Eye (tissue), 1 donor: ENCODE data around the gene TUT7.
"Not testable (repeated sequence)": the region's sequence is repeated elsewhere in the genome, so short reads cannot be mapped to it uniquely, and the experiment has no call there.

Source experiments
- DNase-seq: peaks from one replicate; pipeline ENCODE4 v3.0.0-alpha.2; 2015

The TUT7 gene

GRCh38 chr9:86290341-86290740 is 63.9 kb downstream of the TUT7 start:
- not testable (repeated sequence) for DNase-seq

GRCh38 chr9:86288499-86289198 is 65.6 kb downstream of the TUT7 start:
- DNase-seq = peak; percentile 73

DNA sequence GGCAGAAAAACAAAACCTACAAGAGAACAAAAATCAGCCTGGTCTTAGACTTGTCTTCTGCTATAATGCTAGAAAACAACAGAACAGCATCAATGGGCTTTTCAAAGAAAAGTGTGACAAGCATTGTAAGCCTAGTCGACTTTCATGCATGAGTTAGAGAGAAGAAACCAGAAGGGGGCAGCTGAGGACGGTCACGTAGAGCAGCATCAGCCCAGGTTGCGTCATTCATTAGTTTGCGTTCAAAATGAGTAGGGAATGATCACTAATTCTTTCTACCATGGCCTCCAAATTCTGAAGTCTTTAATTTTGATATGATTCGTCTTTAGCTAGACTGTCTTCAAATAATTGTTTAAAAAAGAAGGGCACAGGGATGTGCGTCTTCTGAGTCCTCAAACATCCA is 67.2 kb downstream of the TUT7 start:
- peak; percentile 89 for DNase-seq

DNA sequence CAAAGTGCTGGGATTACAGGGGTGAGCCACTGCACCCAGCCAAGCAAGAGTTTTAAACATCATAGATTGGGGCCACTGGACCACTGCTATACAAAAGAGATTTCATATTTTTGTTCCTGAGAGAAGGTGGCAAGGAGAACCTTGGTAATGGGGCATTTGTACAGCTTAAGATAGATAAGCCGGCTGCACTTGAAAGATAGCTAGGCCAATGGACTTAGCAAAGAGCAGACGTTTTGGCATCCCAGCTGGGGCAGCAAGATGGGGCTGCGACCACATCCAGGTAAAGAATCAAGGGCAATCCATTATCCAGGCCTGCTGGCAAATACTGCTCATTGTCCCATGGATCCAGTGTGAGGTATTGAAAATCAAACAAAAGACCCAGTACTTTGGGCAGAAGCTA is 67.9 kb downstream of the TUT7 start:
- DNase-seq = no peak

DNA sequence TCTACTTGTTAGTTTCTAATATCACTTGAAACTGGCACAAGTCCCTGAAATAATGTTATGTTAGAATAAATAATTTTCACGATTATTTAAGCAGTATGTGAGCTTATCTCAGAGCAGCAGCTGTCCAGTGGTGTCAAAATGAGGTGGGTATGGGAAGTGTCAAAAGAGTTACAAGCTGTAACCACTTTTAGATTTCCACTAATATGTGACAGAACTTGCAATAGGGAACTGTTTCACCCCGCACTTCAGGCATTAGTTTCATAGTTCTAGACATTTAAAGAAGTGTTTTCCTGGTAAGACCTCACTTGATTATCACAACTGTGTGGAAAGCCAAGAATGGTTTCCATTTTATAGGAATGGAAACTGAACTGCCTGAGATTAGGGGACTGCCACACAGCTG is 68.9 kb downstream of the TUT7 start:
- no peak for DNase-seq

DNA sequence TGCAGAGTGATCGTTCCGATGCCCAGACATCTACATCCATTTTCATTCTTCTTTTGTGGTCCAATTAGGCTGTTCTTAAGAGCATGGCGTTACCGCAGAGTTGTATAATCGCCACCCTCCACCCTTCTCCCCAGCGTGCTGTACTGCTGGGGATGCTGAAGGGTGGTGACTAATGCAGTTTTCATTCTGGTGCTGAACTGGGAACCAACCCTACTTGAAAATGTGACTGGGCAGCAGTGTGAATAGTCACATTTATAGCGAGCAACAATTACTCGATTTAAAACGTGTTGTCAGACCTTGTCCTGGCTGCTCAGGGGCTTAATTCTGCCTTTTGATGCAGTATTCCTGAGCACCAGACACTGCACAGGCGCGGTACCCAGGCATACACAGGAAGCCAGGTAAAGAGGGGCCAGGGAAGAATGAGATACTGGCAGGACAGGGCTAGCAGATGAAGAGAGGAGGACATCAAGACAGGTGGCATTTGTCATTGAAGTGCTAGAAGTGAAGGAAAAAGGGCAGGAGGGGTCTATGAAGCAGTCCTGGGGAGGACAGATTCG is 71.2 kb downstream of the TUT7 start:
- no peak for DNase-seq

DNA sequence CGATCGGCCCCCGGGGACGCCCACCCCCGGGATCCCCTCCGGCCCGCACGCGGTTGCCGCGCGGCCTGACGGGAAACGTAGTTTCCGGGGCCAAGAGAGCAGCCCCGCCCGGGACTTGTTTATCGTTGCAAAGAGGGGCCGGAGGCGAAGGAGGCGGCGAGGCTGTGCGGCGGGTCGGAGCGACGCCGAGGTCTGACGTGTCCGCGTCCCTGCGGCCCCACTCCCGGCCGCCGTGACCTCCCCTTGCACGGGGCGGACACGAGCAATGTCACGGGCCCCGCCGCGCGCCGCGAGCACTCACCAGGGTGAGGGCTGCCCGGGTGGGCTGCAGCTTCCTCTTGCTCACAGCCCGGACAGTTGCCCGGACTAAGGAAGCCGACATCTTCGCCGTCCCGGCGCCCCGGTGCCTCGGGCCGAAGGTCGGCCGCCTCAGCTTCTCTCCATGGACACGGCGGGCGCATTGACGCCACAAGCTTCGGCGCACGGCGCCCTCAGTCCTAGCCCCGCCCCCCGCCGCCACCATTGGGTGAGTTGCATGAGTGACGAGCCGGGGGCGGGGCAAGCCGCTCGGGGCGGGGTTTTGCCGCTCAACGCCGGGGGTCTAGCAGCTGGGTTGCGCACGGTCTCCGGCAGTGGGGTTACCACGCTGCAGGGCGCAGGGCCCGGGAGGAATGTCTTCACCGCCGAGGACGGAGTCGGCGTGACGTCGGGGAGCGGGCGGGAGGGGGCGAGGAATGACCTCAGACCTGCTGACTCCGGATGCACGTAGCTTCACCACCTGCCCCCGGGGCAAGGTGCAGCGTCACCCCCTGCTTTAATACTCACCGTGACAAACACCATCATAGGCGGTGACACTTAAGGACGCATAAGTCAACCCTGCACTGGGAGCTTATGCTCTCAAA is 71.9 kb downstream of the TUT7 start, which contains the start of gene ISCA1:
ISCA1 (minus strand) TSS at position 462 of the 902 bp plus-strand sequence; CDS start at position 382, 80 bp downstream.
- DNase-seq = peak; percentile 99

DNA sequence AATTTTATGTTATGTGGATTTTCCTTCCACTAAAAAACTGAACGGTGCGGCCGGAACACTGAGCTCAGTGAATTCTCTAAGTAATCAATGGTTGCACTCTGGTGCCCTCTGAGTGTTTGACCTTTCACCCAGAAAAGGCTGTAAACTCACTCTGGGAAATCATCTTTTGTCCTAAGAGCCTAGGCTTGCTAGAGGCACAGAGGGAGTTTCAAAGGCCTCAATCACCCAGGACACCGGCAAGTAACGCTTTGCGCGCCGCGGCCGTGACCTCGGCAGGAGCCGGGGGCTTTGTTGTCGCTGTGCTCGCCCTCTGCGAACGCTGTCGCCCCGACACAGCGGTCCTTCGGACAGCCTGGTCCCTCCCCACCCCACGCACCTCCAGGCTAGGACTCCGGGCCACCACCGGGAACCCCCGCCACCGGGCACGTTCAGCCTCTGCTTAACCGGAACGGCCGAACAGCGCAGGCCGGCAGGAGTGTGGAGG is 72.6 kb downstream of the TUT7 start:
- DNase-seq = no peak

GRCh38 chr9:86280580-86280979 is 73.6 kb downstream of the TUT7 start:
- DNase-seq = no peak

- DNase-seq = no peak
Measured at GRCh38 chr9:86279839-86280238, 74.4 kb downstream of the TUT7 start.

GRCh38 chr9:86277072-86277471 is 77.1 kb downstream of the TUT7 start:
- DNase-seq = no peak

GRCh38 chr9:86275962-86276361 is 78.2 kb downstream of the TUT7 start:
- DNase-seq = peak; percentile 33

GRCh38 chr9:86274821-86275643 is 79.2 kb downstream of the TUT7 start:
- no peak for DNase-seq

DNA sequence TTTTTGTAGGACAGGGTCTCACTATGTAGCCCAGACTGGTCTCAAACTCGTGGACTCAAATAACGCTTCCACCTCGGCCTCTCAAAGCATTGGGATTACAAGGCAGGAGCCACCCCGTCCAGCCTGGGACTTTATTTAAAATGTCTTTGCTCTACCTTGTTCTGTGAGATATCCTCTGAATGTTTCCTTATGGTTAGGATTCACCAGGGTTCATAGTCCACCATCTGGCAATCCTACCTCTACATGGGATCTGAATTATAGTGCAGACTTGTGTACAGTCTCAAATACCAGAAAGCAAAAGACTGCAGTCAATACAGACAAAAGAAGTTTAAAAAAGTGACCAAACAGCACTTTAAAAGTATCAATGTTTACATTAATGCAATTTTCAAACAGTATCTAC is 82.0 kb downstream of the TUT7 start:
- no peak for DNase-seq

DNA sequence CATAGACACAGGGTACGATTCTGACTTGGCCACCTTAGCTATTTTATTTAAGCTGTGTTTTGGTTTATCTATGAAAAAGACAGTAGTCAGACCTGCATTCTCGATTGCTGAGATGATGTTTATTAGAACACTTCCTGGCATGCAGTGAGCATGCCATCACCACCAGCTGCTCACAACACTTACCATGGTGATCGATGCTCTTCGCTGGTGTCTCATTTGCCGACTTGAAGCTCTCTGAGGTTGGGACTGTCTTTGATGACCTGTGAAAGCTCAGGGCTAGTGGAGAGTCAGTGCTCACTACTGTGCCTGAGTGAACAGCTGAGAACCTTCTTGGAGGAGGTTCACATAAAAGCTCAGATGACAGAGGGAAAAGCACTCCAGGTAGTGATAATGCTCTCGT is 90.3 kb downstream of the TUT7 start:
- no peak for DNase-seq

- peak; percentile 64 for DNase-seq
Measured at GRCh38 chr9:86262492-86262891, 91.7 kb downstream of the TUT7 start.

- DNase-seq = peak; percentile 36
Measured at GRCh38 chr9:86259557-86259956, 94.7 kb downstream of the TUT7 start, which contains the start of gene C9orf153. C9orf153 (minus strand) TSS chr9:86259657; CDS start chr9:86229603, 30,054 bp downstream.

DNA sequence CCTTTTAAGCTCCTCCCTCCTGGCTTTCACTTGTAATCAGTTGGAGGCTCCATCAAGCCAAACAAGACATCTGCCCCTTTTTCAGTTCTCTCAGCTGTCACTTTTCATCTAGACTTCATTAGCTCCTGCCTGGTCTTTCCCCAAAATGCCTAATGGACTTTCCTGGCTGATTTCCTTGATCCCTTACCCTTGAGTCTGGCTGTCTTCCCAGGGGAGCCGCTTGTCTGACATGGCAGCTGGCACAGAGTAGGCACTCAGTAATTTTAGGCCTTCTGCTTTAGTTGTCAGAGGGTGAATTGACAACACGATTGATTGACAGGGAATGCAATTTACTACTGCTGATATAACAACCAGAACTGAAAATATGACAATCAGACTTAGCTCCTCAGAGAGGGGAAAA is 96.8 kb downstream of the TUT7 start:
- DNase-seq = peak; percentile 84

DNA sequence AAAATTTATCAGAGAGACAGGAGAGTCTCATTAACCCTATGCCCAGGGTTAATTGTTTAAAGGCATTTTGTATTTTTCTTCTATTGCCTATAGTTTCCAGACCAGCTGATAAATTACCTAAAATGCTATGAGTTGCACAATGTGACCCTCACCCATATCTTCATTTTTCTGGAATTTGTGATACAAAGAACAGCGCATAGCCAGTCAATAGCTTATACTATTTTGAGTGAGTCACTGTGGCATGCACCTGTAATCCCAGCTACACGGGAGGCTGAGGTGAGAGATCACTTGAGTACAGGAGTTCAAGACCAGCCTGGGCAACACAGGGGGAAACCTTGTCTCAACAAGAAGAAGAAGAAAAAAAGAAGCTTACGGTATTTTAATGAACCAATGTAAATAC is 97.6 kb downstream of the TUT7 start:
- DNase-seq = no peak

GRCh38 chr9:86253577-86253976 is 100.6 kb downstream of the TUT7 start:
- DNase-seq = no peak

GRCh38 chr9:86252870-86253269 is 101.3 kb downstream of the TUT7 start:
- no peak for DNase-seq

- DNase-seq = no peak
Measured at GRCh38 chr9:86250123-86250522, 104.1 kb downstream of the TUT7 start.

DNA sequence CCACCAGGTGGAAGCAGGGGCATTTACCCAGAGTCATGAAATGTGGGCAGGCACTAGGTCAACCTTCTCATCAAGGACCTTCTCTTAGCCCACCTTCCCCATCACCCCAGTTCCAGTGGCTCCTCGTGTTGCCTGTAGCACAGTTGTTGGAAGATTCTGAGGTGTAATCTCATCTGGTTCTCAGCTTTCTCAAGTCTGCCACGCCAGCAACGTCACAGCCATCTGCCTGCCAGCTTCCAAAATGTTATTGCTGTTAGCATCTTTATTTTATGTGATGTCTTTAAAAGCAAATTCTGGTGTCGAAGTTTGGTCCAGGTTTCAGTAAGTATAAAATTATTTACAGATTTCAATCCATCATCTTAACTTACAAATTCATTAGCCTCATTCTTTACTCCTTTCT is 105.5 kb downstream of the TUT7 start:
- DNase-seq = no peak
